Measurements from ENCODE around the gene GCNT2.
"Not testable (repeated sequence)": the region's sequence is repeated elsewhere in the genome, so short reads cannot be mapped to it uniquely, and the experiment has no call there.

The GCNT2 gene

DNA sequence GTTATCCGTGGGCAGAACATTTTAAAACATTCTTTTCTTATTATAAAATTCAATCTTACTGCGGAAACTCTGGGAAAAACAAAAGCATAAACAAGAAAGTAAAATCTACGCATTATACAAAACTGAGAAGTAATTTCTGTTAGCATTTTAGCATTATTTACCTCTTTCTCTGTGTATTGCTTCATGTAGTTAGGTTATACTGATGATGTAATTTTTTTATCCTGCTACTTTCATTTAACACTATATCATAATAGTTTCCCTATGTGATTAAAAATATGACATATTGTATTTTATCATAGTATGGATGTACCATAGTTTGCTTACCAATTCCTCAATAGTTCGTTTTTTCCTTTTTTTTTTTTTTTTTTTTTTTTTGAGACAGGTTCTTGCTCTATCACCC is 4.2 kb upstream of the GCNT2 start:
- no peak for DNase-seq

- peak; percentile 78 for DNase-seq
Observed at GRCh38 chr6:10518557-10519407, 2.4 kb upstream of the GCNT2 start.

DNA sequence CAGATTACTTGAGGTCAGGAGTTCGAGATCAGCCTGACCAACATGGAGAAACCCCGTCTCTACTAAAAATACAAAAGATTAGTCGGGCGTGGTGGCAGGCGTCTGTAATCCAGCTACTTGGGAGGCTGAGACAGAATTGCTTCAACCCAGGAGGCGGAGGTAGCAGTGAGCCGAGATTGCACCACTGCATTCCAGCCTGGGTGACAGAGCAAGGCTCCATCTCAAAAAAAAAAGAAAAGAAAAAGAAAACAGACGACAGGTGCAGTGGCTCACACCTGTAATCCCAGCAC is 1.8 kb upstream of the GCNT2 start:
- DNase-seq, result not testable (repeated sequence)

GRCh38 chr6:10520468-10520867 is 683 bp upstream of the GCNT2 start:
- peak; percentile 39 for DNase-seq

- no peak for DNase-seq
Observed at GRCh38 chr6:10522929-10523573, 1.9 kb downstream of the GCNT2 start.

DNA sequence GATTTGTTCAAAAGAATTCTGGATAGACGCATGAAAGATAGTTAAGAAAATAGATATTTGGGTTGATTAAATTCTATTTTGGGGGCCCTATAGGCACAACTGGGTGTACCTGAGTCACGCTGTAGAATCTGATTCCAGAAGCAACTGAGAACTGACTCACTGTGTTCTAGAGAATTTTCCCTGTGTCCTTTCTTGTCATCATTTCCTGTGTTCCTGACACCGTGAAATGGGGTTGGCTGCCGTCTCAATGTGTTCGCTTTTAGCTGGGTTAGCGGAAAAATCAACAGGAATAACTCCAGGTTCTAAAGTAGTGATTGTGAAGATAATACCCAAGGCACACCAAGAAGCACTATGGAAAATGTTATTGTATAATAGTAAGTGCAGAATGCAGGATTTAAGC is 5.0 kb downstream of the GCNT2 start:
- DNase-seq, result no peak

DNA sequence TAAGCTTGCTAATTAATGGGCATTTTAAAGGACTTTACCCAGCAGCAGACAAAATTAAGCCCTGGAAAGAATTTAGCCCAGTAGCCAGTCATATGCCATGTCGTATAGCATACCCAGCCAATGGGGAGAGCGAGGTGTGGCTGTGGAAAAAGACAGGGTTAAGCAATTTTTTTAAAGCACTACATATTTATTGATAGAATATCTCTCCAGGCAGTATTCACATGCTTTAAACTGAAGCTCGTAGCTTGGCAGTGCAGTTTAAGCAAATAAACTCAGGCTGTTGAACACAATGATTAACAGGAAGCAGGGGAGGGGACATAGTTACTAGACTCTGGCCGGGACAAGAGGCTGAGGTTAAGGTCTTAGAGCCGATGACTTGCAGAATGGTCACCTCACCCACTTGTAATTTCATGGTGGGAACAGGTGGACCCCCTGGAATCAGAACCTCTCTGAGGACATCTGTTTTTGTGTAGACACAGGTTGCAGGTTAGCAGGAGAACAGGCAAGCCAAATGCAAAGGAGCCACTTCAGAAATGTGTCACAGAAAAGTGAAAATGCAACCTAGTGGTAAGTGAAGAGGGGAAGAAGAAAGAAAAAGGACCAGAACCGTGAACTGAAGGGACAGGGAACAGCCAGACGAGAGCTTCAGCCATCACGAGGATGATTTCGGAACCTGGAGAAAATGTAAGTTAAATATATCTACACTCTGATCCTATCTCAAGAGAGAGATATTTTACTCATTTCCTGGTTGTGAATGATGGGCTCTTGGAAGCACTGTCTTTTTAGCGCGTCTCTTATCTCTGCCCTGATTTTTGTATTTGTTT is 7.2 kb downstream of the GCNT2 start:
- peak; percentile 39 for DNase-seq

DNA sequence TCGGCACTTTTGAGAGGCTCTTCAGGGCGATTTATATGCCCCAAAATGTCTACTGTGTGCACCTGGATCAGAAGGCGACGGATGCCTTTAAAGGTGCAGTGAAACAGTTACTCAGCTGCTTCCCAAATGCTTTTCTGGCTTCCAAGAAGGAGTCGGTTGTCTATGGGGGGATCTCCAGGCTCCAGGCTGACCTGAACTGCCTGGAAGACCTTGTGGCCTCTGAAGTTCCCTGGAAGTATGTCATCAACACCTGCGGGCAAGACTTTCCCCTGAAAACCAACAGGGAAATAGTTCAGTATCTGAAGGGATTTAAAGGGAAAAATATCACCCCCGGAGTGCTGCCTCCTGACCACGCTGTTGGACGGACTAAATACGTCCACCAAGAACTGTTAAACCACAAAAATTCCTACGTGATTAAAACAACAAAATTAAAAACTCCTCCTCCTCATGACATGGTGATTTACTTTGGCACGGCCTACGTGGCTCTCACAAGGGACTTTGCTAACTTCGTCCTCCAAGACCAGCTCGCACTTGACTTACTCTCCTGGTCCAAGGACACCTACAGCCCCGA is 8.2 kb downstream of the GCNT2 start:
- no peak for DNase-seq

GRCh38 chr6:10529828-10530374 is 8.8 kb downstream of the GCNT2 start:
- DNase-seq, result not testable (repeated sequence)

GRCh38 chr6:10531503-10531902 is 10.4 kb downstream of the GCNT2 start:
- DNase-seq, result peak; percentile 40

DNA sequence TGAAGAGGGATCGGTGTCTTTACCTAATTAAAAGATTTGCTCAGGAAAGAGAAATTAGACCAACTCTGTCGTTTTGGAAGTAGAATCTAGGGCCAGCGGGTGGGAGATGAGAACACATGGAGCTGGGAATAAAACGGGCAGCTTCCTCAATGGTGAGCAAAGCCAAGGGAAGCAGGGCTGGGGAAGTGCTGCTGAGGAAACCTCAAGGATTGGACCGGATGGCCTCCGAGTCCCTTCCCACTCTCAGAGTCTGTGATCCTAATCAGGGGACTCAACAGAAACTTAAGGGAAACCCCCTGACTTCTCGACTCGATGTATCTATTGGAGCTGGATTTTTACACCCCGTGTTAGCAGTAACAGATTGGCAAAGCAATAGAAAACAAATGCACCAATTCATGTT is 10.8 kb downstream of the GCNT2 start:
- DNase-seq, result no peak

DNA sequence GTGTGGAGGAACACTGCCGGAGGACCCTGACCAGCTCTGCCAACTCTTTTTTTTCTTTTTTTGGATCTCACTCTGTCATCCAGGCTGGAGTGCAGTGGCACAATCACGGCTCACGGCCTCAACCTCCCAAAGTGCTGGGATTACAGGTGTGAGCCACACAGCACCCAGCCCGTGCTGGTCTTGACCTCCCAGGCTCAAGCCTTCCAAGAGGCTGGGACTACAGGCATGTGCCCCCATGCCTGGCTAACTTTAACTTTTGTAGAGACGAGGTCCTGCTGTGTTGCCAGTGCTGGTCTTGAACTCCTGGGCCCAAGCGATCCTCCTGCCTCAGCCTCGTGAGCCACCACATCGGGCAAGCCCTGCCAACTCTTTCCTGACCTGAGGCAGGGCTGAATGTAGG is 11.2 kb downstream of the GCNT2 start:
- no peak for DNase-seq

DNA sequence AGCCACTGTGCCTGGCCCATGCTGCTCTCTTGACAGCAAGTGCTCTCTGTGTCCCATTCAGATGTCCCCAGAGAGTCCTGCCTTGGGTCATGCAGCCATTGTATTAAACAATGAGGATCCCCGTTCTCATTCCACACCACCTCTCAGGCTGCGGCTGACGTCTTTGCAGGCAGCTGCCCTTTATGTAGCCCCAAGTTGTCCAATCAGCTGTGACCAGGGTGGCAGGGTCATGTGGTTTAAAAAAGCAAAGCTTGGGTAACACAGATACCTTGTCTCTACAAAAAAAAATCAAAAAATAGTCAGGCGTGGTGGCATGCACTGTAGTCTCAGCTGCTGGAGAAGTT is 13.2 kb downstream of the GCNT2 start:
- no peak for DNase-seq

DNA sequence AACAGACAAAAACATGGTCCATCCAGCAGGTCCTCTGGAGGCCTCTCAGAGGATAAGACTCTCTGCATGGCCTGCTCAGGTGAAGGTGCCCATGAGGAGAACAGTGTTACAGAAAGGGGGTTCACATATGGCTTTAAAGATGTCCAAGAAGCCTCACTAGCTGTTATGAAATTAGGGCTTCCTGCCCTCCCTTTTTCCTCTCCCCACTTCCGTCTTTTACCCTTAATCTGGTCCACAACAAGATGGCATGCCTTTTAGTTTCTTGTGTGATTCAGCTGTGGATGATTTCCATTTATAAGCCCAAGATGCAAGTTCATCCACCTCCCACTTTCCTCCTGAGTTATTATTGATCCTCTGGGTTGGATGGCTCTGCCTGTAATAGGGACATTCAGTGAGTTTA is 14.0 kb downstream of the GCNT2 start:
- no peak for DNase-seq

- no peak for DNase-seq
Observed at GRCh38 chr6:10537726-10538125, 16.6 kb downstream of the GCNT2 start.

DNA sequence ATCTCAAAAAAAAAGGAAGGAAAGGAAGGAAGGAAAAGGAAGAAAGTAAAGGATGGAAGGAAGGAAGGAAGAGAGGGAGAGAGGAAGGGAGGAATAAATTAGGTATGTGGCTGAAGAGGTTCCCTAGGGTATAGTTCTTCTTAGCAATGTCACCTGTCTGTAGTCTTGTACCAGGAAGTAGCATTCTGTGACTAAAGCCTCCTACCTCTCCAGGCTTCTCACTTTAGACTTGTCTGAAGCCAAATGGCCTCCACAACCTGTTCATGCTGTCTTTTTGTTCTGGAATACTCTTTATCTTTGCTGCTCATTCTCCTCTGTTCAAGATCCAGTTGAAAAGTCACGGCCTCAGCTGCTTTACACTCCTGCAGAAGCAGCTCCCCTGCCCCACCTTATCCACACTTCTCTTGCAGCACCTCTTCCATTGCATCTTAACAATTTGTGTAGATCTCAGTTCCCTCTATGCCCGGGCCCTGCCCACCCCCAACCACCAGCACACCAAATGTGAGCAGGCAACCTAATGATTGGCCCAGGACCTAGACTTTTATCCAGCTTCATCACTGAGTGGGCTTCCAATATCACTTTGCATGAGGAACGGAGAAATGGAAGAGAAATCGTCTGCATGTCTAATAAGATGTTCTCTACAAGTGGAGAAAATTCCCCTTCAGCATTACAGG is 19.1 kb downstream of the GCNT2 start:
- DNase-seq, result no peak

DNA sequence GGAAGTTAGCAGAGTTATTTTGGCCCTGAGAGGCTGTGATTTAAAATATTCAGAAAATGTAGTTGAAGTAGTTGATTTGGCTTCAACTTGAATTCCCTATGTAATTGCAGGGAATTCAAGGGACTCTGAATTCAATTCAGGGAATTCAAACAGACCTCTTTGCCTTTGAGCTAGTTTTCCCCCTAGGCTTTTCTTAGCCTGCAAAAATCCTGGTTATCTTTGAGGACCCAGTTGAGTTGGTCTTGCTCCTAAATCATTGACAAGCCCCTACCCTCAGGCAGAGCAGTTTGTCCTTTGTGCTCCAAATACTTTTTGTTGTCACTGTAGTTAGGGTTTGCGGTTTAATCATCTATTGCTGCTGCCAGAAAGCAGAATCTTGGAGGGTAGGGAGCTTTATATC is 20.4 kb downstream of the GCNT2 start:
- no peak for DNase-seq

GRCh38 chr6:10542213-10542612 is 21.1 kb downstream of the GCNT2 start:
- peak; percentile 55 for DNase-seq

- no peak for DNase-seq
Observed at GRCh38 chr6:10543488-10543887, 22.3 kb downstream of the GCNT2 start.

DNA sequence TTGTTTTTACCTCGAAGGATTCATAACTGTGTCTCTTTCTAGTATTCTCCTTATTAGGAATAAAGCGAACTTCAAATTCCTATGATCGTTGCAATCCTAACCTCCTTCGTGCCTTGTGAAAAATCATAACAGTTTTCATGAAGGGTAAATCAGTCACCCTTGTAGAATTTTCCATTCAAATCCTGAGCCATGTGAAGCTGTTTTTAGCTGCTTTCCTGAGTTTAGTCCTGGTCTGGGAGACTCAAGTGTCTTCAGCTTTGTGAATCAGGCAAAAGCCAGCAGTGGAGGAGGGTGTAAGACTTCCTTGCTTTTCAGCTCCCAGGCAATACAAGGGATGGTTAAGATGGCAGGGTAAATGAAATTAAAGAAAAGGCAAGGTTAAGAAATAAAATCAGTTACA is 24.3 kb downstream of the GCNT2 start:
- DNase-seq, result no peak

- no peak for DNase-seq
Observed at GRCh38 chr6:10547809-10548208, 26.7 kb downstream of the GCNT2 start.

- DNase-seq, result no peak
Observed at GRCh38 chr6:10550764-10551163, 29.6 kb downstream of the GCNT2 start.
